ENCODE results near the gene PDPR. TPM values are rescaled to one million over a fixed set of nuclear protein-coding genes. Genes with fewer than 3 reads are reported as not detected.
"Not testable (repeated sequence)": the region's sequence is repeated elsewhere in the genome, so short reads cannot be mapped to it uniquely, and the experiment has no call there.

Gene PDPR
- 30.4 and 30.7 TPM in 2 replicates for total RNA-seq
- long read RNA-seq, partial matches to known transcripts, result 2 of 21 reads
- long read RNA-seq, other reads (novel, unspliced or antisense), result 19 of 21 reads

- DNase-seq (ENCODE audit: extremely low spot score, unreplicated experiment), result peak; percentile 97
- not testable (repeated sequence) for H3K9me3 Mint-ChIP-seq (ENCODE audit: unreplicated experiment); H3K27me3 Mint-ChIP-seq (ENCODE audit: unreplicated experiment); H3K36me3 Mint-ChIP-seq (ENCODE audit: unreplicated experiment)
- H3K27ac Mint-ChIP-seq (ENCODE audit: unreplicated experiment), result peak within 1 kb of the TSS; percentile 86
- peaks cover 23% of the 10 kb centered on the region for H3K4me1 Mint-ChIP-seq (ENCODE audit: unreplicated experiment)
- H3K4me3 Mint-ChIP-seq (ENCODE audit: unreplicated experiment), result peak within 1 kb of the TSS; percentile 83
These were observed at the start of gene PDPR for GRCh38 chr16:70113982-70114826. Gene PDPR (plus strand): TSS chr16:70114332. CDS start chr16:70120493, 6,161 bp downstream.

- not testable (repeated sequence) for H3K36me3 Mint-ChIP-seq (ENCODE audit: unreplicated experiment); DNase-seq (ENCODE audit: extremely low spot score, unreplicated experiment); H3K9me3 Mint-ChIP-seq (ENCODE audit: unreplicated experiment); H3K27me3 Mint-ChIP-seq (ENCODE audit: unreplicated experiment)
- Mint-ChIP-seq H3K4me3 (ENCODE audit: unreplicated experiment) (peak overlapping the region; percentile 75), H3K27ac (ENCODE audit: unreplicated experiment) (peak overlapping the region; percentile 67), H3K4me1 (ENCODE audit: unreplicated experiment) (peaks cover 17% of the 10 kb centered on the region)
These were observed 49.2 kb upstream of the PDPR start for GRCh38 chr16:70064841-70065370.

- H3K36me3 Mint-ChIP-seq (ENCODE audit: unreplicated experiment); H3K27me3 Mint-ChIP-seq (ENCODE audit: unreplicated experiment); DNase-seq (ENCODE audit: extremely low spot score, unreplicated experiment); H3K27ac Mint-ChIP-seq (ENCODE audit: unreplicated experiment); H3K9me3 Mint-ChIP-seq (ENCODE audit: unreplicated experiment): not testable (repeated sequence)
- H3K4me1 Mint-ChIP-seq (ENCODE audit: unreplicated experiment), result peaks cover 17% of the 10 kb centered on the region
- H3K4me3 Mint-ChIP-seq (ENCODE audit: unreplicated experiment), result peak overlapping the region; percentile 79
These were observed 48.8 kb upstream of the PDPR start for GRCh38 chr16:70065376-70065745.

- H3K27me3 Mint-ChIP-seq (ENCODE audit: unreplicated experiment); H3K9me3 Mint-ChIP-seq (ENCODE audit: unreplicated experiment); H3K36me3 Mint-ChIP-seq (ENCODE audit: unreplicated experiment): not testable (repeated sequence)
- peaks cover 16% of the 10 kb centered on the region for H3K4me1 Mint-ChIP-seq (ENCODE audit: unreplicated experiment)
- peak overlapping the region; percentile 69 for H3K27ac Mint-ChIP-seq (ENCODE audit: unreplicated experiment)
- peak; percentile 93 for DNase-seq (ENCODE audit: extremely low spot score, unreplicated experiment)
- peak overlapping the region; percentile 79 for H3K4me3 Mint-ChIP-seq (ENCODE audit: unreplicated experiment)
These were observed 48.1 kb upstream of the PDPR start for GRCh38 chr16:70065746-70066658.

GRCh38 chr16:70066751-70067150 is 47.4 kb upstream of the PDPR start:
- H3K4me1 Mint-ChIP-seq (ENCODE audit: unreplicated experiment), result peaks cover 15% of the 10 kb centered on the region
- H3K36me3 Mint-ChIP-seq (ENCODE audit: unreplicated experiment); H3K27ac Mint-ChIP-seq (ENCODE audit: unreplicated experiment); H3K9me3 Mint-ChIP-seq (ENCODE audit: unreplicated experiment); H3K27me3 Mint-ChIP-seq (ENCODE audit: unreplicated experiment); DNase-seq (ENCODE audit: extremely low spot score, unreplicated experiment): not testable (repeated sequence)
- peak overlapping the region; percentile 79 for H3K4me3 Mint-ChIP-seq (ENCODE audit: unreplicated experiment)

- H3K27me3 Mint-ChIP-seq (ENCODE audit: unreplicated experiment); H3K4me3 Mint-ChIP-seq (ENCODE audit: unreplicated experiment); H3K9me3 Mint-ChIP-seq (ENCODE audit: unreplicated experiment); H3K4me1 Mint-ChIP-seq (ENCODE audit: unreplicated experiment); H3K36me3 Mint-ChIP-seq (ENCODE audit: unreplicated experiment); DNase-seq (ENCODE audit: extremely low spot score, unreplicated experiment); H3K27ac Mint-ChIP-seq (ENCODE audit: unreplicated experiment): not testable (repeated sequence)
These were observed 35.1 kb upstream of the PDPR start for GRCh38 chr16:70079081-70079480.

- H3K27me3 Mint-ChIP-seq (ENCODE audit: unreplicated experiment); H3K4me3 Mint-ChIP-seq (ENCODE audit: unreplicated experiment); H3K9me3 Mint-ChIP-seq (ENCODE audit: unreplicated experiment): not testable (repeated sequence)
These were observed 32.9 kb upstream of the PDPR start for GRCh38 chr16:70081219-70081618.

GRCh38 chr16:70083931-70084330 is 30.2 kb upstream of the PDPR start:
- not testable (repeated sequence) for DNase-seq (ENCODE audit: extremely low spot score, unreplicated experiment); H3K27ac Mint-ChIP-seq (ENCODE audit: unreplicated experiment); H3K9me3 Mint-ChIP-seq (ENCODE audit: unreplicated experiment); H3K4me1 Mint-ChIP-seq (ENCODE audit: unreplicated experiment); H3K4me3 Mint-ChIP-seq (ENCODE audit: unreplicated experiment); H3K36me3 Mint-ChIP-seq (ENCODE audit: unreplicated experiment); H3K27me3 Mint-ChIP-seq (ENCODE audit: unreplicated experiment)

More at GRCh38 chr16:70081219-70081618, 32.9 kb upstream of the PDPR start:
- DNase-seq (ENCODE audit: extremely low spot score, unreplicated experiment); H3K36me3 Mint-ChIP-seq (ENCODE audit: unreplicated experiment); H3K4me1 Mint-ChIP-seq (ENCODE audit: unreplicated experiment); H3K27ac Mint-ChIP-seq (ENCODE audit: unreplicated experiment): not testable (repeated sequence)

GRCh38 chr16:70088160-70088559 is 26.0 kb upstream of the PDPR start:
- H3K4me3 Mint-ChIP-seq (ENCODE audit: unreplicated experiment); H3K4me1 Mint-ChIP-seq (ENCODE audit: unreplicated experiment); H3K9me3 Mint-ChIP-seq (ENCODE audit: unreplicated experiment); H3K36me3 Mint-ChIP-seq (ENCODE audit: unreplicated experiment); H3K27me3 Mint-ChIP-seq (ENCODE audit: unreplicated experiment); H3K27ac Mint-ChIP-seq (ENCODE audit: unreplicated experiment); DNase-seq (ENCODE audit: extremely low spot score, unreplicated experiment): not testable (repeated sequence)

- not testable (repeated sequence) for H3K9me3 Mint-ChIP-seq (ENCODE audit: unreplicated experiment); DNase-seq (ENCODE audit: extremely low spot score, unreplicated experiment); H3K4me1 Mint-ChIP-seq (ENCODE audit: unreplicated experiment); H3K4me3 Mint-ChIP-seq (ENCODE audit: unreplicated experiment); H3K36me3 Mint-ChIP-seq (ENCODE audit: unreplicated experiment); H3K27ac Mint-ChIP-seq (ENCODE audit: unreplicated experiment)
- peaks cover 13% of the 10 kb centered on the region for H3K27me3 Mint-ChIP-seq (ENCODE audit: unreplicated experiment)
These were observed 25.3 kb upstream of the PDPR start for GRCh38 chr16:70088877-70089276.

- not testable (repeated sequence) for H3K9me3 Mint-ChIP-seq (ENCODE audit: unreplicated experiment); H3K4me1 Mint-ChIP-seq (ENCODE audit: unreplicated experiment); H3K27ac Mint-ChIP-seq (ENCODE audit: unreplicated experiment); DNase-seq (ENCODE audit: extremely low spot score, unreplicated experiment); H3K4me3 Mint-ChIP-seq (ENCODE audit: unreplicated experiment); H3K36me3 Mint-ChIP-seq (ENCODE audit: unreplicated experiment)
- H3K27me3 Mint-ChIP-seq (ENCODE audit: unreplicated experiment), result peaks cover 17% of the 10 kb centered on the region
These were observed 24.8 kb upstream of the PDPR start for GRCh38 chr16:70089289-70089688.
